ENCODE measurements around the gene CRYM.
A peak's percentile ranks its signal among the peaks of the same experiment; 100 is the strongest.

DNA sequence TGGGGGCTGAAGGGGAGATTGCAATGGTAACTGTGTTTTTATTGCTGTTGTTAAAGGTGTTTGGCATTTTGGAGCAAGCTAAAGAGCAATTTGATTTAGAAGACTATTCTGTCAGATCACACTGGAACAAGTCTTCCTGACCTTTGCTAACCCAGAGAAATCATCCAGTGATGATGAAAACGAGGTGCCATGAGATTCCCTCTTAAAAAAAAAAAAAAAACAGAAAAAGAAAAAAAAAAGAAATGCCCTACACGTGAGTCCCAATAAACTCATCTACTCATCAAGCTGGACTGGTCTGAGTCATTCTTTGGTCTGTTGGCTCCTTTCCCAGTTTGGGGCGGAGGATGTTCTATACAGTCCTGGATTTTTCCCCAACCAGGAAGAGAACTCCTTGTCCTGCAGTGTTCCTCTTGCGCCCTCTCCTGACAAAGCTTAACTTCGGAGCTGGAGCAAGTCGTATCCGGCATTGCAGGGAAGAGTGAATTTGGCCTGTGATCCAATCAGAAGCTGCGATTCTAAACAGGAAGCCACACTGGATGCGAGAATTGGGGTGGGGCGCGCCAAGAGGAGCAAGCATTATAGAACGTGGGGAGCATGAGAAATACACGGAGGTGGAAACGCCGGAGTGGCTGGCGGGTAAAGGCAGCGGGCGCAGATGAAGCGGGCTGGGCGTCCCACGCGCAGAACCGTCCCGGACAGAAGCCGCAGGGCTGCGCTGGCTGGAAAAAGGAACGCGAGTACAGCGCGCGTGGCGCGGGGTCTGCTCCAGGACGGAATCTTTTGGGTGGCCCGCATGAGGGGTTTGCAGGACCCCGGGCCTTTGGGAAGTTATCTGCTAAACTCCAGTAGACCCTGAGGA is 22.4 kb upstream of the CRYM start:
- TF ChIP-seq, protein P1, sequence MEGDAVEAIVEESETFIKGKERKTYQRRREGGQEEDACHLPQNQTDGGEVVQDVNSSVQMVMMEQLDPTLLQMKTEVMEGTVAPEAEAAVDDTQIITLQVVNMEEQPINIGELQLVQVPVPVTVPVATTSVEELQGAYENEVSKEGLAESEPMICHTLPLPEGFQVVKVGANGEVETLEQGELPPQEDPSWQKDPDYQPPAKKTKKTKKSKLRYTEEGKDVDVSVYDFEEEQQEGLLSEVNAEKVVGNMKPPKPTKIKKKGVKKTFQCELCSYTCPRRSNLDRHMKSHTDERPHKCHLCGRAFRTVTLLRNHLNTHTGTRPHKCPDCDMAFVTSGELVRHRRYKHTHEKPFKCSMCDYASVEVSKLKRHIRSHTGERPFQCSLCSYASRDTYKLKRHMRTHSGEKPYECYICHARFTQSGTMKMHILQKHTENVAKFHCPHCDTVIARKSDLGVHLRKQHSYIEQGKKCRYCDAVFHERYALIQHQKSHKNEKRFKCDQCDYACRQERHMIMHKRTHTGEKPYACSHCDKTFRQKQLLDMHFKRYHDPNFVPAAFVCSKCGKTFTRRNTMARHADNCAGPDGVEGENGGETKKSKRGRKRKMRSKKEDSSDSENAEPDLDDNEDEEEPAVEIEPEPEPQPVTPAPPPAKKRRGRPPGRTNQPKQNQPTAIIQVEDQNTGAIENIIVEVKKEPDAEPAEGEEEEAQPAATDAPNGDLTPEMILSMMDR (conservative IDR thresholded peaks at IDR 0.05 in 1 of 2, IDR thresholded peaks at IDR 0.05 in 1 of 2; ENCODE audit: low read depth in 1 of 2, low read length in 2 of 2), result peak; percentile 93 to 94
- no peak for TF ChIP-seq EZH2 (IDR thresholded peaks at IDR 0.05; ENCODE audit: low read length, missing control alignments)
